Activated CD4-positive, alpha-beta T cell treated with anti-CD3 and anti-CD28 coated beads for 36 hours (primary cell): ENCODE measurements around the gene HMMR. TPM values are rescaled to one million over a fixed set of nuclear protein-coding genes. Genes with fewer than 3 reads are reported as not detected.
"Not testable (repeated sequence)": the region's sequence is repeated elsewhere in the genome, so short reads cannot be mapped to it uniquely, and the experiment has no call there.

ENCODE experiments used
- ATAC-seq: fragments of 200-7000 bp; cut with Tn5 transposase; one replicate; pipeline ENCODE4 v1.10.0; 2021; ENCODE audit warnings: mild to moderate bottlenecking, moderate library complexity
- CTCF ChIA-PET: fragments of 350-600 bp; sonication (Branson Sonifier 250); formaldehyde crosslinking; loops from one replicate; lab custom pipeline; 2021; ENCODE audit warnings: antibody characterized with exemption; lab: Charles Lee
- POLR2A ChIA-PET: fragments of 350-600 bp; sonication (Branson Sonifier 250); formaldehyde crosslinking; loops from one replicate; lab custom pipeline; 2021; ENCODE audit warnings: antibody characterized with exemption, inconsistent platforms; lab: Charles Lee
- DNase-seq: peaks from one replicate; pipeline ENCODE4 v3.0.0-alpha.2; 2020
- H3K27ac Mint-ChIP-seq: one replicate; pipeline ENCODE4 v1.8.0; 2021; ENCODE audit warnings: mixed read lengths
- H3K27me3 Mint-ChIP-seq: one replicate; pipeline ENCODE4 v1.8.0; 2021; ENCODE audit warnings: mixed read lengths
- H3K36me3 Mint-ChIP-seq: one replicate; pipeline ENCODE4 v1.8.0; 2021; ENCODE audit warnings: low read depth, mixed read lengths
- H3K4me1 Mint-ChIP-seq: one replicate; pipeline ENCODE4 v1.8.0; 2021; ENCODE audit warnings: mixed read lengths
- H3K4me3 Mint-ChIP-seq: one replicate; pipeline ENCODE4 v1.8.0; 2021; ENCODE audit warnings: mild to moderate bottlenecking, moderate library complexity, mixed read lengths
- H3K9me3 Mint-ChIP-seq: one replicate; pipeline ENCODE4 v1.8.0; 2021; ENCODE audit warnings: low read depth, mixed read lengths
- intact Hi-C, 2 experiments: fragments of 100-400 bp; cut with DNase I in 1 of 2; cut with micrococcal nuclease in 1 of 2; formaldehyde crosslinking; loops; one replicate each; pipeline versions ENCODE4 v1.14.2 to v1.15.1; 2022 to 2024; cut with DNase I, micrococcal nuclease
- total RNA-seq, 2 experiments: library from RNA; stranded (reverse); gene quantifications; one replicate each; pipeline ENCODE4 v1.2.3, GENCODE V29; 2021

The HMMR gene
- total RNA-seq, 2 experiments from 2014 or later = 94.1 to 102 TPM

- ChIA-PET POLR2A (interaction anchor here (0.6 kb wide), 1 partner anchor 316 kb away, joined by 4 read pairs; no protein-coding TSS in a partner anchor), CTCF (interaction anchor here (0.6 to 1.6 kb wide), 4 partner anchors 16 to 680 kb away, joined by 3 to 4 read pairs (median 4); no protein-coding TSS in a partner anchor)
- no peak overlapping the region for H3K4me3 Mint-ChIP-seq
- no peak for ATAC-seq
- intact Hi-C loops = no loop called here
- DNase-seq = no peak
- no peaks in the 10 kb centered on the region for H3K9me3 Mint-ChIP-seq
- H3K4me1 Mint-ChIP-seq = no peaks in the 10 kb centered on the region
- H3K36me3 Mint-ChIP-seq = no peaks in the 10 kb centered on the region
- peaks cover 12% of the 10 kb centered on the region for H3K27me3 Mint-ChIP-seq
- H3K27ac Mint-ChIP-seq = no peak overlapping the region
These were observed 72.8 kb downstream of the HMMR start for GRCh38 chr5:163533223-163533622.

- CTCF ChIA-PET = interaction anchor here (1.2 to 1.6 kb wide), 2 partner anchors 30 to 126 kb away, joined by 3 to 5 read pairs; no protein-coding TSS in a partner anchor
- H3K4me3 Mint-ChIP-seq = no peak overlapping the region
- intact Hi-C loops = no loop called here
These were observed 74.2 kb downstream of the HMMR start for GRCh38 chr5:163534492-163535094.

GRCh38 chr5:163535290-163535689, 74.9 kb downstream of the HMMR start:
- intact Hi-C loops = no loop called here
- CTCF ChIA-PET = interaction anchor here (1.2 to 1.6 kb wide), 2 partner anchors 29 to 127 kb away, joined by 3 to 5 read pairs; no protein-coding TSS in a partner anchor
- H3K36me3 Mint-ChIP-seq = no peaks in the 10 kb centered on the region
- POLR2A ChIA-PET = no interaction called here
- no peak for ATAC-seq
- peaks cover 14% of the 10 kb centered on the region for H3K27me3 Mint-ChIP-seq
- no peaks in the 10 kb centered on the region for H3K9me3 Mint-ChIP-seq
- DNase-seq = no peak
- H3K4me3 Mint-ChIP-seq = no peak overlapping the region
- no peak overlapping the region for H3K27ac Mint-ChIP-seq
- no peaks in the 10 kb centered on the region for H3K4me1 Mint-ChIP-seq

More at GRCh38 chr5:163534492-163535094, 74.2 kb downstream of the HMMR start:
- Mint-ChIP-seq H3K27me3 (peaks cover 14% of the 10 kb centered on the region), H3K9me3 (no peaks in the 10 kb centered on the region), H3K4me1 (no peaks in the 10 kb centered on the region), H3K36me3 (no peaks in the 10 kb centered on the region), H3K27ac (no peak overlapping the region)
- ATAC-seq (no peak), DNase-seq (no peak)
- POLR2A ChIA-PET = no interaction called here

GRCh38 chr5:163536442-163536841, 76.0 kb downstream of the HMMR start:
- H3K27me3 Mint-ChIP-seq = peaks cover 18% of the 10 kb centered on the region
- POLR2A ChIA-PET, H3K4me3 Mint-ChIP-seq, H3K36me3 Mint-ChIP-seq, H3K9me3 Mint-ChIP-seq, H3K4me1 Mint-ChIP-seq, CTCF ChIA-PET, ATAC-seq, DNase-seq, intact Hi-C loops, H3K27ac Mint-ChIP-seq: not testable (repeated sequence)

GRCh38 chr5:163540696-163541095, 80.3 kb downstream of the HMMR start:
- H3K27me3 Mint-ChIP-seq = peaks cover 14% of the 10 kb centered on the region
- no peaks in the 10 kb centered on the region for H3K4me1 Mint-ChIP-seq
- ChIA-PET POLR2A (no interaction called here), CTCF (no interaction called here)
- H3K4me3 Mint-ChIP-seq = no peak overlapping the region
- ATAC-seq (no peak), DNase-seq (no peak)
- intact Hi-C loops = no loop called here
- no peaks in the 10 kb centered on the region for H3K9me3 Mint-ChIP-seq
- no peaks in the 10 kb centered on the region for H3K36me3 Mint-ChIP-seq
- no peak overlapping the region for H3K27ac Mint-ChIP-seq

Other genes starting within 250 kb of the HMMR start
- 100 to 1,000 TPM; 114 to 120 TPM for gene CCNG1, start 23.0 kb upstream of the HMMR start, total RNA-seq
- gene NUDCD2, start 530 bp upstream of the HMMR start, total RNA-seq = 10 to 100 TPM; 37.8 to 51.3 TPM
- 100 to 1,000 TPM in 1 of 2 experiments, 10 to 100 TPM in 1; 89.0 to 103 TPM for gene MAT2B, start 45.0 kb downstream of the HMMR start, total RNA-seq